ENCODE measurements around the gene TMED8.
"Not testable (repeated sequence)": the region's sequence is repeated elsewhere in the genome, so short reads cannot be mapped to it uniquely, and the experiment has no call there.

Gene TMED8

GRCh38 chr14:77376771-77377501 lies at the start of gene TMED8, which contains the start of gene SAMD15:
TSS of gene TMED8 (minus strand) at chr14:77377094. CDS start at chr14:77377053, 41 bp downstream.
TSS of gene SAMD15 (plus strand) at chr14:77377379. CDS start at chr14:77377419, 40 bp downstream.
- peak; percentile 74 for DNase-seq

GRCh38 chr14:77426396-77426795 lies 49.5 kb upstream of the TMED8 start:
- no peak for DNase-seq

- no peak for DNase-seq
Observed at GRCh38 chr14:77424862-77425261, 48.0 kb upstream of the TMED8 start.

GRCh38 chr14:77423423-77423822 lies 46.5 kb upstream of the TMED8 start, which contains the start of gene NOXRED1:
TSS of gene NOXRED1 (minus strand) at chr14:77423523. CDS start at chr14:77422889, 634 bp downstream.
- no peak for DNase-seq

- DNase-seq: peak; percentile 43
Observed at GRCh38 chr14:77421201-77421600, 44.3 kb upstream of the TMED8 start.

GRCh38 chr14:77416836-77417235 lies 39.9 kb upstream of the TMED8 start:
- no peak for DNase-seq

GRCh38 chr14:77416098-77416497 lies 39.2 kb upstream of the TMED8 start:
- not testable (repeated sequence) for DNase-seq

- DNase-seq: not testable (repeated sequence)
Observed at GRCh38 chr14:77415403-77416030, 38.6 kb upstream of the TMED8 start.

- DNase-seq: no peak
Observed at GRCh38 chr14:77409131-77409533, 32.2 kb upstream of the TMED8 start.

- no peak for DNase-seq
Observed at GRCh38 chr14:77407158-77407557, 30.3 kb upstream of the TMED8 start.

GRCh38 chr14:77406718-77407117 lies 29.8 kb upstream of the TMED8 start:
- no peak for DNase-seq

GRCh38 chr14:77406086-77406485 lies 29.2 kb upstream of the TMED8 start:
- no peak for DNase-seq

GRCh38 chr14:77403768-77404167 lies 26.9 kb upstream of the TMED8 start:
- DNase-seq: no peak

GRCh38 chr14:77400216-77400615 lies 23.3 kb upstream of the TMED8 start:
- no peak for DNase-seq

GRCh38 chr14:77390188-77390587 lies 13.3 kb upstream of the TMED8 start:
- DNase-seq: no peak

GRCh38 chr14:77378701-77379100 lies 1.8 kb upstream of the TMED8 start:
- no peak for DNase-seq

- no peak for DNase-seq
Observed at GRCh38 chr14:77377502-77377844, 579 bp upstream of the TMED8 start.

GRCh38 chr14:77375973-77376770 lies 722 bp downstream of the TMED8 start:
- no peak for DNase-seq

- no peak for DNase-seq
Observed at GRCh38 chr14:77375164-77375950, 1.5 kb downstream of the TMED8 start.

GRCh38 chr14:77372304-77372841 lies 4.5 kb downstream of the TMED8 start:
- no peak for DNase-seq

GRCh38 chr14:77369285-77369684 lies 7.6 kb downstream of the TMED8 start:
- no peak for DNase-seq

GRCh38 chr14:77364146-77364545 lies 12.7 kb downstream of the TMED8 start:
- DNase-seq: no peak
